Choroid plexus epithelial cell (primary cell): ENCODE data around the gene XKRX.
A peak's percentile ranks its signal among the peaks of the same experiment; 100 is the strongest.

Experiments used
- DNase-seq: peaks from one replicate; pipeline ENCODE4 v3.0.0-alpha.2; 2010; ENCODE audit warnings: low read depth
- H3K4me3 ChIP-seq: 2 replicates; pipeline ENCODE4 v1.5.1; 2011; ENCODE audit warnings: low read depth, mild to moderate bottlenecking, control low read depth, low read length, moderate library complexity
- TF ChIP-seq, protein P1 (sequence below): conservative IDR thresholded peaks from 2 replicates; pipeline ENCODE4 v1.5.1; 2011; ENCODE audit warnings: low read depth, mild to moderate bottlenecking, control low read depth, inconsistent platforms, low read length, moderate library complexity

Gene XKRX

DNA sequence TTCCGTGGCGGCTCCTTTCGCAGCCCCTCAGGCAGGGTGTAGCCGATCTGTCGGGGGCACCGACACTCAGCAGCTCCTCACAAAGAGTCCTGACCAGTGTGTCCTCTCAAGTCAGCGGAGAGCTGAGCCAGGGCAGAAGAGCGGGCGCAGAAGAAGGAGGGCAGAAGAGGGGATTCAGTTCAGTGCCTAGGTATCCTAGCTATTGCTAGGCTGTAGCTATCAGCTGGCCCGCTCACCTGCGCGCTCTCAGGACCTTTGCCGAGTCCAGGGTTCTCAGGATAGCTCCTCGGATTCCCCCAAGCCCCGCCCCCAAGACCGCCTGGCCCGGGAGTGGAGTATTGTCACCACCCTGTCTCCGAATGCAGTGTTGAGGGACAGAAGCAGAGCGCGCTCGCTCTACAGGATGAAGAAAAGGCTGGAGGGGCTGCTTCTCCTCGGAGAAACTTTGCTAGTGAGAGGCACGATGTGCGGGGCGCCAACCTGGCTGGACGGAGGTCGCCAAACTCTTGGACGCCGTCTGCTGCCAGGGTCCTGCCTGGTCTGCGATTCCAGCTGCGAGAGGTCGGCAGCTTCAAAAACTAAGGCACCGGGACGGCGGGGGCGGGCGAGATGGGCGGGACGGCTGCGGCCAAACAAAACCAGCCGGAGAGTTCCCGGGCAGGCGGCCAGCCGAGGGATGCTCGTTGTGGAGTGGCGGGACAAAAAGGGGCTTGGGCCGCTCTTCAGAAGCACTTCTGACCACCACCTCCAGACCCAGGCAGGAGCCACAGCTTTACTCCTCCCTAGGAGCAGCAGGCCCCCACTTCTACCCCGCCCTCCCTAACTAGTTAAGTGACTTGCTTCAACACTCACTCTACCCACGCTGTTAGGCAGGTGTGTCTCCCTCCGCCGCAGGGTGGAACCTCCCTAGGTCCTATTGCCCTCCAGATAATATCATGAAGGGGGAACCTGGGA is at the start of gene XKRX:
Gene XKRX, minus strand, starts transcription at position 258 of the 954 bp plus-strand sequence. CDS start 613 bp downstream, outside the sequence.
- DNase-seq, result no peak
- peak within 1 kb of the TSS; percentile 51 for H3K4me3 ChIP-seq
- TF ChIP-seq, protein P1, sequence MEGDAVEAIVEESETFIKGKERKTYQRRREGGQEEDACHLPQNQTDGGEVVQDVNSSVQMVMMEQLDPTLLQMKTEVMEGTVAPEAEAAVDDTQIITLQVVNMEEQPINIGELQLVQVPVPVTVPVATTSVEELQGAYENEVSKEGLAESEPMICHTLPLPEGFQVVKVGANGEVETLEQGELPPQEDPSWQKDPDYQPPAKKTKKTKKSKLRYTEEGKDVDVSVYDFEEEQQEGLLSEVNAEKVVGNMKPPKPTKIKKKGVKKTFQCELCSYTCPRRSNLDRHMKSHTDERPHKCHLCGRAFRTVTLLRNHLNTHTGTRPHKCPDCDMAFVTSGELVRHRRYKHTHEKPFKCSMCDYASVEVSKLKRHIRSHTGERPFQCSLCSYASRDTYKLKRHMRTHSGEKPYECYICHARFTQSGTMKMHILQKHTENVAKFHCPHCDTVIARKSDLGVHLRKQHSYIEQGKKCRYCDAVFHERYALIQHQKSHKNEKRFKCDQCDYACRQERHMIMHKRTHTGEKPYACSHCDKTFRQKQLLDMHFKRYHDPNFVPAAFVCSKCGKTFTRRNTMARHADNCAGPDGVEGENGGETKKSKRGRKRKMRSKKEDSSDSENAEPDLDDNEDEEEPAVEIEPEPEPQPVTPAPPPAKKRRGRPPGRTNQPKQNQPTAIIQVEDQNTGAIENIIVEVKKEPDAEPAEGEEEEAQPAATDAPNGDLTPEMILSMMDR, result no peak

DNA sequence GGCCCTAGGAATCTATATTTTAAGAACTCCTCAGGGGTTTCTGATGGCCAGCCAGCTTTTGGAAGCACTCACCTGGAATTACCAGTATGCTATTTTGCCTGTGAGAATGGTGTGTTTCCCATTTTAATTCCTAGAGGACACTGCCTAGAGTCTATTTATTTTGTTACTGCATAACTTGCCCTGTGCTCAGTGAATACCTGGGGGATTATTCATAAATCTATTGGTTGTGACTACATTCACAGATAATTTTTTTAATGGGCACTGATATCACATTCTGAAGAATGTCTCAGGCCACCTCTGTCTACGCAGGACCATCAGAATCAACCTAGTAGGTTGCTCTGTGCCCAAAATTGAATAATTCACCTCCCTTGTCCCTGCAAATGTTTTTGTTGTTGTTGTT is 47.5 kb upstream of the XKRX start:
- TF ChIP-seq, protein P1, result no peak
- DNase-seq, result no peak
- H3K4me3 ChIP-seq, result no peak overlapping the region

DNA sequence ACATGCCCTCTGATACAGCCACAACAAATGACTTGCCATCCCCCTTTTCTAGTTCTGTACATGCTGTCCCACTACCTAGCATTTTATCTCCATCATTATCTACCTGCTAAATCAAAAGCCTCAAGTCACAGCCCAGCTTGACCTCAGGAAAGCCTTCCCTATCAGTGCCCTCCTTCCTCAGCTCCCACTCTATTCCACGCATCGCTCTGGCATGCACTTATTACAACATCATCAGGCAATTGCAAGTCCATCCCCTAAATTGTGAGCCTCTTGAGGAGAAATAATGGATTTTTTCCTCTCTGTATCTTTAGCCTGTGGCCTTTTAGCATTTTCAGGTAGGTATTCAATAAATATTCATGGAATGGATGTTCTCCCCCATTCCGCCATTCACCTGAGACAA is 46.5 kb upstream of the XKRX start:
- H3K4me3 ChIP-seq, result no peak overlapping the region
- peak; percentile 35 for DNase-seq
- TF ChIP-seq, protein P1, result no peak

DNA sequence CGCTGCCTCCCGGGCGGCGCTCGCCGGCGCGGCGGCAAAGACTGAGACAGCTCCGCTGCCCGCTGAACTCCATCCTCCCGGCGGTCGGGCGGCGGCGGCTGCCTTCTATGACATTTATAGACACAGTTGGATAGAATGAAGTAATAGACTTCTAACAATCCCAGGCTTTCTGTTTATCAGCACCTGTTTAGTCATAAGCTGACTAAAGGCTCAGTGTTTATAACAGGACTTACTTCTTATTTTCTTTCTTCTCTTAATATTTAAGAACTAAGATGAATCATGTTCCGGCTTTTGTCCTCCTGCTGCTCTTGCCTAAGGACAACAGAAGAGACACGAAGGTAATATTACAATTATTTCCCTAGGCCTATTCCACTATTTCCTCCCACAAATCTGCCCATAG is 44.7 kb upstream of the XKRX start:
- DNase-seq, result peak; percentile 51
- H3K4me3 ChIP-seq, result no peak overlapping the region
- TF ChIP-seq, protein P1, result no peak

DNA sequence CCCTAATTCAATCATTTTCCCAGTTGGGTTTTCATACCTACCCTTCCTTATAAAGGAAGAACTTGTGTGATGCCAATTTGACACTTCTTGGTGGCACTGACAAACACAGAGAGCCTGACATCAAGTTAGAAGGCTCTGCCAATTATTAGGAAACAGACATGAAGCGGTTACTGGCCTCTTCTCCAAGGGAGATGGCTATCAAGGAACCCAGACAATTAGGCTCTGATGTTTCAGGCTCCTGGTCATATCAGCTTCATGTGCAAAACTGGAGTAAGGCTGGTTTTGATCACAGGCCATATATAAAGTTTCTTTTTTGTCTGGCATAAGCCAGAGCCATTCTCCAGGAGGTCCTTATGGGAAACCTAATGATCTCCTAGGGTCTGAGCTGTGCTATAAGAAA is 41.2 kb upstream of the XKRX start:
- DNase-seq, result no peak
- no peak overlapping the region for H3K4me3 ChIP-seq
- TF ChIP-seq, protein P1, result no peak

DNA sequence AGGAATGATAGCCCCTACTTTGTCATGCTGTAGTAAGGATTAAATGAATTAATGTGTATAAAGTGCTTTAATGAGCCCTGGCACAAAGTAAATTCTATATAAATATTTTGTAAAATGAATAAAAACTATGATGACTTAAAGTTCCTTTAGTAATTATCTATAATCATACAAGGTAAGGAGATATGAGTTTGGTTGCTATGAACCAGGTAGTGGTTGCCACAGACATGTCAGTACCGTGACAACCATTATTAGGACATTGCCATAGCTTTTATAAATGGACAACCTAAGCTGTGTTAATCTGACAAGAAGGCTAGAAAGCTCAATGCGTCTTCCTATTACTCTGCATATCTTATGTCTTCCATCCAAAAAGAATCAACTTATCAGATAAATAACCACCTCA is 40.7 kb upstream of the XKRX start, which contains the start of gene ARL13A:
Gene ARL13A, plus strand, starts transcription at position 301 of the 400 bp plus-strand sequence. CDS start 3,982 bp downstream, outside the sequence.
- DNase-seq, result no peak
- TF ChIP-seq, protein P1, result no peak
- no peak within 1 kb of the TSS for H3K4me3 ChIP-seq
